ENCODE data around the gene DNAJC5G.

GRCh38 chr2:27255660-27256059, 19.6 kb upstream of the DNAJC5G start:
- TF ChIP-seq CTCF (IDR thresholded peaks at IDR 0.05), result no peak
- TF ChIP-seq EZH2 (IDR thresholded peaks at IDR 0.05), result no peak

All from neural progenitor cell (in vitro differentiated cells).